Stimulated activated CD4-positive, alpha-beta T cell treated with anti-CD3 and anti-CD28 coated beads, Interleukin-1b, Interleukin-23, amount 100 ng/mL, for 48 hours (primary cell): ENCODE measurements around the gene GRM4.

Experiments used
- DNase-seq: peaks from one replicate; pipeline ENCODE4 v3.0.0-alpha.2; 2020

The GRM4 gene

DNA sequence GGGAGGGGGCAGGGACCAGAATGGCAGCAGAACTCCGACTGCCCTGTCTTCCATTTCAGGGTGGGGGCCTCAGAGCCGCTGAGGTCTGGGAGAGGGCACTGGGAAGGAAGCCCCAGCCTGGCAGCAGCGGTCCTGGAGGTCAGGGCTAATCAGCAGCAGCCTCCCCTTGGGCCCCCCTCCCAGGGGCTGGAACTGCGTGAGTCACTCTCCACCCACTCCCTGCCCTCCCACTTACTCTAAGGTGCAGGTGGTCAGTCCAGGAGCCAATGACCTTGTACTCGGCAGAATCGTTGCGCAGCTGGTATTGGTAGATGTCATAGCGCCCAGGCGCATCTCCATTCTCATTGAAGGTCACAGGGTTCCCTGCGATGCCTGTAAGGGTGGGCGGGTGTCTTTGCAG, 105.9 kb downstream of the GRM4 start:
- DNase-seq: no peak

GRCh38 chr6:34037151-34037550, 108.7 kb downstream of the GRM4 start:
- DNase-seq: no peak

GRCh38 chr6:34036357-34037069, 109.4 kb downstream of the GRM4 start:
- no peak for DNase-seq

DNA sequence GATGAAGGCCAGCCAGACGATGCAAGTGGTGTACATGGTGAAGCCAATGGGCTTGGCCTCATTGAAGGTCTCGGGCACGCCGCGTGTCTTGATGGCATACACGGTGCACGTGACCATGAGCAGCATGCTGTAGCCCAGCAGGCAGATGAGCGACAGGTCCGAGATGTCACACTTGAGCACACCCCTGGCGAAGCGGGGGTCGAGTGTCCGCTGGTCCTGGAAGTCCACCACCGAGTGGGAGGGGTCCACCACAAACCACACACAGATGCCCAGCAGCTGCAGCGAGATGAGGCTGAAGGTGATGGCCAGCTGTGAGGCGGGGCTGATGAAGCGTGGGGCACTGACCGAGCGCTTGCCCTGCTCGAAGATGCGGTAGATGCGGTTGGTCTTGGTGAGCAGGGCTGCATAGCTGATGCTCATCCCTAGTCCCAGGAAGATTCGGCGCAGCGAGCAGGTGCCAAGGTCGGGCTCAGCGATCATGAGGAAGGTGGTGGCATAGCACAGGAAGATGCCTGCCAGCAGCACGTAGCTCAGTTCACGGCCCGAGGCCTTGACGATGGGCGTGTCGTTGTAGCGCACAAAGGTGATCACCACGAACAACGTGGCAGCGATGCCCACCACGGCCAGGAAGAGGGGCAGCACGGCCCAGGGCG, 110.1 kb downstream of the GRM4 start:
- DNase-seq: no peak

DNA sequence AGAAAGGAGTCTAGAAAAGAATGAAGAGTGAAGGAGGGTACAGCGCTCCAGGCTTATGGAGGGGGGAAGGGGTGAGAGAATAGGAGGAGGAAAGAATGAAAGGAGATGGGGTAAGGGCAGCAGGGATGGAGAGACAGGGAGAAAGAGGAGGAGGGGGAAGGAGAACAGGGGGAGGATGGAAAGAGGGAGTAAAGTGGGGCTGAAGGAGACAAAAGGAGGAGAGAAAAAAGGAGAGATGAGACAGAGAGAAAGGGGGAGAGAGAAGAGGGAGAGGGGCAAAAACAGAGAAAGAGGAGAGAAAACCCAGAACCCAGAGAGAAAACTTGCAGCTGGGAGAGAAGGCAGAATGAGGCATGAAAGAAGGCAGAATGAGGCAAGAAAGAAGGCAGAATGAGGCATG, 110.7 kb downstream of the GRM4 start:
- no peak for DNase-seq

- no peak for DNase-seq
Measured at GRCh38 chr6:34032856-34033255, 113.0 kb downstream of the GRM4 start.

DNA sequence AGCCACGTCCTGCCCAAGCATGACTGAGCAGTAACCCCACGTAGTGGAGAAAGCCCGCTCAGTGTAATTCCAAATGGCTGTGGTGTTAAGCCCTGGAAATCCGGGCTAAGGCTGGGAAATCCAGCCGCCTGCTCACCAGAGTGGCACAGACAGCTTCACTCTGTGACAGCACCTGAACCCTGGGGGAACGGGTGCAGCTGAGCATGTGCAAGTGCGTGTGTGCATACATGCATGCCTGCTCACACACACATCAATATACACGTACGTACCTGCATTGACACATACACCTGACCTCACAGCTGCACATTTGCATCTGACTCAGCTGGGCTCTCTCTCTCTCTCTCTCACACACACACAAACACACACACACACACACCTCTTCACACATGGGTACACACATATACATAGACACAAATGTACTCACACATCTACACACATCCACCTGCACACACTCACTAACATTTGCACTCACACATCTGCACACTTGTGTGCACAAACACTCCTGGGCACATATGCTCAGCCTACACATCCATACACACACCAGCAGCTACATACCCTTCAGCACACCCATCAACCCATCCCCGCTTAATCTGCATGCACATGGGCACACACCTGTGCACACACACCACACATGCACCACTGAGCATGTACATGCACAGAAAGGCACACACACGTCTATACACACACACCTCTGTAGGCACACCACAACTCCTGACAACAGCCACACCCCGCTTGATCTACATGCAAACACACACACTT, 114.1 kb downstream of the GRM4 start:
- no peak for DNase-seq

- DNase-seq: no peak
Measured at GRCh38 chr6:34030831-34031624, 114.9 kb downstream of the GRM4 start.

- no peak for DNase-seq
Measured at GRCh38 chr6:34029489-34030280, 116.2 kb downstream of the GRM4 start.

DNA sequence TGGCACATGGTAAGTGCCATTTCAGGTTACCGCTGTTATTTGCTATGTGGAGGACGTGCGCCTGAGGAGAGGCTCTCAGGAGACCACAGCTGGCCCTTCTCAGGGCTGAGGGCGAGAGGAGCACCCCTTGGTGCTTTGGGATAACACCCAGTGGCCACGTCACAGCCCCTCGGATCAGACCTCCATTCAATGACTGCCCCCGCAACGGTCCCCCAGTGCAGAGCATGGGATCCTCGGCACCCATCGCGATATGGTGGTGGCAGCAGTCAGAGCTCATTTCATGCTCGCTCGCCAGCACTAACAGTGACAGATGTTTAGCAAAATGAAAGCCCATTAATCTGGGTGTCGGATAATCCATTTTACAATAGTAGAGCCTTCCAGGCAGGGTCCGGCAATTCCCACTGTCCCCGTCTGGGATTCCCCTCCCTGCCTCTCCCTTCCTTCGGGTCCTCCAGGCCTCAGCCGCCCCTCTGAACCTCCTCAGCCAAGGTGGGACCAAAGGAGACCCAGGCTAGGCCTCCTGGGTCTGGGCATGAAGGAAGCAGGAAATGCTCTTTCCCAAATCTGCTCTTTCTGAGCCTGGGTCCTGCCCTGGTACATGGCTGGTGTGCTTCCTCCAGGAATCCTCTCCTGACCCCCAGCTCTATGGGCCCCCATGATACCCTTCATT, 117.1 kb downstream of the GRM4 start:
- no peak for DNase-seq

- DNase-seq: no peak
Measured at GRCh38 chr6:34027939-34028441, 117.9 kb downstream of the GRM4 start.

- peak; percentile 54 for DNase-seq
Measured at GRCh38 chr6:34027445-34027936, 118.4 kb downstream of the GRM4 start.

GRCh38 chr6:34025861-34026260, 120.0 kb downstream of the GRM4 start:
- no peak for DNase-seq

- DNase-seq: no peak
Measured at GRCh38 chr6:34025112-34025807, 120.6 kb downstream of the GRM4 start.

DNA sequence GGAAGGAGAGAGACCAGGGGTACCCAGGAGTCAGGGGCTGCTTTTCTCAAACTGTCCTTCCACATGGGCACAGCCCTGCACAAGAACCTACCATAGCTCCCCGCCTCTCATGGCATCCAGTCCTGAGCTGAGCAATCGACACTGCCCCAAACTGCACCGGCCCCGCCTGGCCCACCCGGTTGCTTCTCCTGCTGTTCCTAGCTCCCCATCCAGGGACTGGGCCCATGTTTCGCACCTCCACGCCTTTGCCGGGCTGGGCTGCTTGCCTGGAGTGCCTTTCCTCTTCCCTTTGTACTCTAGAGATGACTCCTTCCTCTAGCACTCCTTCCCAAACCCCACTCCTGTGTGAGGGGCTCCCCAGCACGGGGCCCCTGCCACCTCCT, 123.0 kb downstream of the GRM4 start:
- no peak for DNase-seq

DNA sequence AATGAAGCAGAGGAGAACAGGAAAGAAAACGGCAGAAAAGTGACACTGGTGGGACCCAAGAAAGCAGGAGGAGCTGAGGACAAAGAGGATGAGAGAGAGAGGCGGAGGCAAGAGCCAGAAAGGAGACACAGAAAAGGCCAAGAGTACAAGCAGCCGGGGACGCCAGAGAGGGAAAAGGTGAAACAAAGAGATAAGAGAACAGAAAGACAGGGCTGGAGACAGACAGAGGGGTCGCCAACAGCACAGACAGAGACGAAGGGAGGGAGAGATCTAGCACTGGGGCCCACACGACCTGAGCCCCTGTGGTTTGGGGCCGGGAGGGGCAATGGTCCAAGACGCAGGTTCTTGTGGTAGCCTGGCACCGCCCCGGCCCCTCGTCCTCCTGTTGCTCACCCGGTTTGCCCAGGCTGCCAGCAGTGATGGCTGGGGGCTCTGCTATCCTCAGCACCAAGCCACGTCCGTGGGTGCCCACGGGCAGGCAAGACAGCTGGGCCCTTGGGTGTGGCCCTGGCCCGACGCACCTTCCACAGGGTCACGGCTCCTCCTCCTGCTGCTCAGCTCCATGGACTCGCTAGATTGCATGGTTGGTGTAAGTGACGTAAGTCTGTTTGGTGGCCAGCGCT, 123.5 kb downstream of the GRM4 start:
- DNase-seq: no peak

DNA sequence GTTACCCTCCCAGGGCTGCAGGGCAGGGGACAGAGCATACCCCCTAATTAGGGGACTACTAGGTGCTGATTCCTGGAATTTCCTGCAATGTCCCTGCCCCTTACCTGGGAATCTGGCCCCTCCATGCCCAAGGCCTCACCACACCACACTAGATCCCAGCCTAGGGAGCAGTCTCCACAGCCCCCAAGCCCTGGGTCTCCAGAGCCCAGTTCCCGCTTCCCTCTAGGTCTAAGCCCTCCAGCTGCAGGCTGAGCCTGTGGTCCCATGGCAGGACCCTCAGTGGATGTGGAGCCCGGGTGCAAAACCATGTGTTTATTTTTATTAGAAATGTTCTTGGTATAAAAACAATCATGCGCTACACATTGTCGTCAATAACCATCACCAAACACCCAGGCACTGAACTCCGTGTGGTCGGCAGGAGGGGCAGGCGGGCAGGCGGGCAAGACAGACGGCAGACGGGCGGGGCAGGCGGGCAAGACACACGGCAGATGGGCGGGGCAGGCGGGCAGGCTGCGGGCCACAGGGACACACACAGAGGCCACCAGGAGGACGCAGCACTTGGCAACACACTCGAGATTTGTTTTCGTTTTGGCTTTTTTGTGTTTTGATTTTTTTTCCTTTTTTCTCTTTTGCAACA, 124.2 kb downstream of the GRM4 start:
- DNase-seq: no peak

DNA sequence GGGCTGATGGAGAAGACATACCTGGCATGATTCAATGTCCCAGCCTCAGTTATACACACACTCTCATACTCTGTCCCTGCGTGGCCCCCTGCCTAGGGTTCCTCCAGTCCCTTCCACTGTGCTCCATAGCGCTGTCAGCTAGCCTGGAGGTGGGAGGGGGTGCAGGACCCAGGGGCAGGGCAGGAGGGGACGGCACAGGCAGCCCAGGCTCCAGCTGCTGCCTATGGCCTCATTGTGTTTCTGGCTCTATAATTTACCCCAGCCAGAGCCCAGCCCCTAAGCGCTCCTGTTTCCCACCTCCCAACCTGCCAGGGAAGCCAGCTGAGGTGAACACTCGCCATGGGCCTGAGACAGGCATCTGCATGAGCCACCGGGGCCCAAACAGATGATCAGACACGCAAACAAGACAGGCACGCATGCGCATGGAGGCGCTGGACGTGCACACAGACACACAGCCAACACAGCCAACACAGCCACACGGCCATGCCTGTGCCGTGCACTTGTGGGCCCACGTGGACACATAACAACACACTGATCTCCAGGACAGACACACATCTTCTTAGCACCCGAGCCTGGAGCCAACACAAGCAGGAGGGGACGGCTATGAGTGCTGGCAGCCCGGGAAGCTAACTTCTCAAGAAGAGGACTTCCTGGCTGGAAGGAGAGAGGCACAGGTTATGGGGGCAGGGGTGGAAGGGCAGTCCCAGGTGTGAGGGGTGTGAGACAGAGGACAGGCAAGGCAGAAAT, 124.9 kb downstream of the GRM4 start:
- DNase-seq: no peak

DNA sequence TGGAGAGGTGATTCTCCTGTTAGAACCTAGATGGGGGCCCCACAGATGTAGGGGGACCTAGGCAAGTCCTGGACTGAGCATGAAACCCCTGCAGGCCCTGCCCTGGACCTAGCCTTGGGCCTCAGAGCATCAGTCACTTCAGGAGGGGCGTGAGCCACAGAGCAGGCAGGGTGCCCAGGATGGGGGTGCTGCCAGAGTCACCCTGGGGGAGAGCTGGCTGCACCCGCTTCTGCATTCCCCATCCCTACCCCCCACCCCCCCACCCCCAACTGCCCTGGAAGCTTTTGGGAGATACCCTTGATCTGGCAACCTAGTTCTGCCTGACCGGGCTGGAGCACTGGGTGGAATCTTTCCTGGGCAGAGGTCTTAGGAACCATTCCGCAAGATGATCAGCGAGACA, 125.6 kb downstream of the GRM4 start:
- DNase-seq: no peak
